K562 (cell line): Measurements from ENCODE around the gene PITPNC1. TPM values are rescaled to one million over a fixed set of nuclear protein-coding genes. Genes with fewer than 3 reads are reported as not detected.

Experiments used
- ATAC-seq: fragments of 200-7000 bp; cut with Tn5 transposase; 3 replicates; pipeline ENCODE4 v1.9.1; 2020; ENCODE audit warnings: moderate library complexity
- BruUV-seq: library from RNA; stranded (reverse); fragments of 400-500 nt; replicated peaks from 2 replicates; lab custom pipeline; 2021; lab: Mats Ljungman, UMichigan
- CTCF ChIA-PET: fragments of 300-600 bp; formaldehyde crosslinking; extraction: SDS; loops from one replicate; lab custom pipeline; 2021; ENCODE audit warnings: low intra/inter-chr PET ratio; lab: Yijun Ruan, JAX
- POLR2A ChIA-PET: fragments of 300-600, 350-650 bp; sonication (Branson Sonifier 250); formaldehyde crosslinking; extraction: SDS; loops from one replicate; lab custom pipeline; 2021; ENCODE audit warnings: antibody characterized with exemption, inconsistent platforms; lab: Yijun Ruan, JAX
- DNase-seq, 4 experiments: peaks; one replicate each; pipeline versions ENCODE4 v3.0.0 to v3.0.0-alpha.2; 2011 to 2018; ENCODE audit warnings: low spot score in 3 of 4, mixed read lengths in 3 of 4; ENCODE audit errors: extremely low read depth in 1 of 4
- FAIRE-seq: peaks from 2 replicates; lab custom pipeline; 2011; peaks lifted over from hg19 to GRCh38; lab: Jason Lieb, UNC
- H2AFZ ChIP-seq: 2 replicates; pipeline ENCODE4 v1.6.0; 2011; ENCODE audit warnings: low read depth, low read length, control low read depth, inconsistent platforms
- H3K27ac ChIP-seq: fragments of 200-600 bp; 3 replicates; pipeline ENCODE4 v1.8.0; 2011; ENCODE audit warnings: low read depth, mild to moderate bottlenecking, control low read depth, inconsistent platforms, low read length, moderate library complexity, mixed read lengths; ENCODE audit errors: extremely low read depth
- H3K27me3 ChIP-seq, 2 experiments: fragments of 300-600 bp in 1 of 2; 2 replicates in 1 of 2; 3 replicates in 1 of 2; pipeline versions ENCODE4 v1.6.0 to v1.8.0; 2011; ENCODE audit warnings: inconsistent platforms in 2 of 2, low read length in 2 of 2, mild to moderate bottlenecking in 1 of 2, mixed read lengths in 1 of 2, moderate library complexity in 1 of 2; ENCODE audit not compliant: control insufficient read depth in 2 of 2, insufficient read depth in 2 of 2
- H3K36me3 ChIP-seq: fragments of 300-600 bp; 3 replicates; pipeline ENCODE4 v1.8.0; 2011; ENCODE audit warnings: mild to moderate bottlenecking, low read length, inconsistent platforms; ENCODE audit not compliant: control insufficient read depth, insufficient read depth
- H3K4me1 ChIP-seq, 2 experiments: fragments of 200-600 bp in 1 of 2; replicated peaks in 1 of 2; 2 replicates in 1 of 2; 3 replicates in 1 of 2; pipeline versions ENCODE4 v1.5.1 to v1.8.0; 2011; ENCODE audit warnings: inconsistent platforms in 2 of 2, low read length in 2 of 2, mild to moderate bottlenecking in 1 of 2, mixed read lengths in 1 of 2, moderate library complexity in 1 of 2; ENCODE audit not compliant: control insufficient read depth in 2 of 2, insufficient read depth in 2 of 2
- H3K4me2 ChIP-seq: 2 replicates; pipeline ENCODE4 v1.6.1; 2011; ENCODE audit warnings: low read length, control low read depth, inconsistent platforms, mixed read lengths; ENCODE audit not compliant: insufficient read depth
- H3K4me3 ChIP-seq: fragments of 200-600 bp; sonication (generic), shearing (Covaris generic); 2 replicates; pipeline ENCODE4 v1.5.1; 2016; ENCODE audit warnings: control low read depth, inconsistent platforms
- H3K79me2 ChIP-seq: fragments of 200-600 bp; 3 replicates; pipeline ENCODE4 v1.8.0; 2011; ENCODE audit warnings: low read length, inconsistent platforms; ENCODE audit not compliant: control insufficient read depth, insufficient read depth
- H3K9ac ChIP-seq, 2 experiments: 2 replicates each; pipeline versions ENCODE4 v1.6.0 to v1.6.1; 2011; ENCODE audit warnings: low read depth in 2 of 2, low read length in 2 of 2, control low read depth in 1 of 2, inconsistent platforms in 1 of 2, mild to moderate bottlenecking in 1 of 2, mixed read lengths in 1 of 2; ENCODE audit not compliant: insufficient read depth in 1 of 2
- H3K9me1 ChIP-seq: one replicate; pipeline ENCODE4 v1.6.0; 2011; ENCODE audit warnings: inconsistent platforms, mild to moderate bottlenecking, low read length, moderate library complexity; ENCODE audit not compliant: control insufficient read depth, insufficient read depth
- H3K9me3 ChIP-seq: replicated peaks from 2 replicates; pipeline ENCODE4 v1.5.1; 2011; ENCODE audit warnings: low read depth, low read length, inconsistent platforms; ENCODE audit not compliant: control insufficient read depth, insufficient read depth
- H4K20me1 ChIP-seq: replicated peaks from 2 replicates; pipeline ENCODE4 v1.6.1; 2011; ENCODE audit warnings: low read length, inconsistent platforms, mixed read lengths; ENCODE audit not compliant: control insufficient read depth, insufficient read depth
- BCL6 ChIP-seq: fragments of 250-450 bp; sonication (Bioruptor Pico); IDR thresholded peaks from 2 replicates; pipeline ENCODE4 v1.4.0; 2020
- ELF2 ChIP-seq: fragments of 250-450 bp; sonication (Bioruptor Pico); IDR thresholded peaks from 2 replicates; pipeline ENCODE4 v1.5.0; 2021; ENCODE audit warnings: mild to moderate bottlenecking
- KLF6 ChIP-seq: fragments of 250-450 bp; sonication (Bioruptor Pico); IDR thresholded peaks from 2 replicates; pipeline ENCODE4 v1.4.0; 2020; ENCODE audit warnings: mild to moderate bottlenecking, moderate library complexity, borderline replicate concordance
- MTA2 ChIP-seq: fragments of 450-650 bp; IDR thresholded peaks from 2 replicates; pipeline ENCODE4 v1.6.1; 2016; ENCODE audit warnings: low read depth
- SMC3 ChIP-seq: conservative IDR thresholded peaks from 2 replicates; pipeline ENCODE4 v1.6.1; 2011; ENCODE audit warnings: low read depth, low read length, improper control_type of control experiment; ENCODE audit not compliant: insufficient read depth
- SNAPC5 ChIP-seq: fragments of 250-450 bp; sonication (Bioruptor Pico); IDR thresholded peaks from 2 replicates; pipeline ENCODE4 v1.8.0; 2021; ENCODE audit warnings: moderate library complexity, mild to moderate bottlenecking, inconsistent platforms
- SRSF7 ChIP-seq: fragments of 200-400 bp; formaldehyde crosslinking; optimal IDR thresholded peaks from 2 replicates; pipeline ENCODE3; 2017; ENCODE audit warnings: mild to moderate bottlenecking, low read depth, low read length
- ZBTB2 ChIP-seq: fragments of 450-650 bp; IDR thresholded peaks from 2 replicates; pipeline ENCODE4 v1.6.1; 2016; ENCODE audit warnings: antibody characterized with exemption
- ZNF133 ChIP-seq: fragments of 250-450 bp; sonication (Bioruptor Pico); IDR thresholded peaks from 2 replicates; pipeline ENCODE4 v1.4.0; 2020; ENCODE audit warnings: mild to moderate bottlenecking
- WGBS: fragments of 100-300 bp; shearing (Covaris generic); methylation state at CpG from one replicate; pipeline ENCODE4 v1.1.6; 2016; ENCODE audit warnings: low coverage, mixed read lengths; ENCODE audit not compliant: insufficient coverage; ENCODE audit errors: missing lambda C conversion rate; 5-methylcytosine and 5-hydroxymethylcytosine counted together
- in situ Hi-C: fragments of 300-500 bp; cut with MboI; formaldehyde crosslinking; loops from 4 replicates; pipeline ENCODE4 v1.15.0; 2018; ENCODE audit warnings: inconsistent platforms, mixed read lengths
- intact Hi-C: fragments of 100-400 bp; cut with micrococcal nuclease; formaldehyde crosslinking; loops from 2 replicates; pipeline ENCODE4 v1.14.2; 2022
- polyA plus RNA-seq, 8 experiments: library from polyadenylated mRNA; depleted of rRNA in 4 of 8; stranded (reverse) in 5 of 8; unstranded in 3 of 8; fragments of >200 nt; fragmentation: Nextera tagmentation in 2 of 8; fragmentation: Illumina TruSeq in 1 of 8; extraction: Ambion mirVana in 2 of 8; extraction: Trizol in 1 of 8; gene quantifications; 2 replicates each; pipeline versions ENCODE4 v1.2.1 to v1.2.3, GENCODE V29; 2011 to 2014; ENCODE audit warnings: inconsistent platforms in 1 of 8, missing spikeins in 1 of 8
- total RNA-seq, 7 experiments: library from RNA; depleted of rRNA in 6 of 7; stranded (reverse); fragments of >200 nt in 6 of 7; fragmentation: Illumina TruSeq in 2 of 7; extraction: Trizol in 2 of 7; gene quantifications; 2 replicates each; pipeline versions ENCODE4 v1.2.1 to v1.2.3, GENCODE V29; 2011 to 2021; ENCODE audit warnings: low replicate concordance in 1 of 7

PITPNC1 gene
- total and polyA plus RNA-seq, 9 of the 15 experiments (the other 6 are each of a cell fraction or from before 2014, with no cell fraction given): 0.11 to 1.1 (median 0.65) TPM

GRCh38 chr17:67390646-67391361, 13.7 kb downstream of the PITPNC1 start:
- in situ Hi-C loops: loop anchor here (25.0 kb wide), 1 partner anchor 296 kb away; no protein-coding TSS in a partner anchor
- Histone ChIP-seq H3K27ac (no peak overlapping the region), H4K20me1 (no peaks in the 10 kb centered on the region), H3K4me3 (no peak overlapping the region), H3K36me3 (no peaks in the 10 kb centered on the region), H2AFZ (no peak overlapping the region), H3K9ac (no peak overlapping the region), H3K4me1 (no peaks in the 10 kb centered on the region), H3K9me3 (no peaks in the 10 kb centered on the region), H3K9me1 (no peaks in the 10 kb centered on the region), H3K4me2 (no peak overlapping the region), H3K79me2 (no peaks in the 10 kb centered on the region), H3K27me3 (peaks cover 22 to 28% of the 10 kb centered on the region in 2 experiments)
- DNase-seq: no peak
- ATAC-seq: no peak; the same call in 2 of the 3 replicates
- intact Hi-C loops: no loop called here
- 5% methylated on average over 9 of the region's 9 CpGs for WGBS
- POLR2A ChIA-PET: no interaction called here
- no peak for FAIRE-seq
- BruUV-seq: no TSS peak
- TF ChIP-seq ELF2: no peak
- TF ChIP-seq BCL6 (CRISPR knock-in tag): no peak
- no peak for TF ChIP-seq ZBTB2
- TF ChIP-seq SNAPC5: no peak
- TF ChIP-seq MTA2: no peak
- no peak for TF ChIP-seq SMC3
- no peak for TF ChIP-seq SRSF7
- TF ChIP-seq KLF6: no peak
- no peak for TF ChIP-seq ZNF133 (CRISPR knock-in tag)
- CTCF ChIA-PET: no interaction called here
